NT2/D1 (cell line): ENCODE results near the gene OTOGL.
"Not testable (repeated sequence)": the region's sequence is repeated elsewhere in the genome, so short reads cannot be mapped to it uniquely, and the experiment has no call there.

Experiments
- DNase-seq: peaks from one replicate; pipeline ENCODE4 v3.0.0-alpha.2; 2011; ENCODE audit warnings: low read depth, low spot score
- H3K27me3 ChIP-seq: 2 replicates; pipeline ENCODE4 v1.6.0; 2011; ENCODE audit warnings: mild to moderate bottlenecking; ENCODE audit not compliant: insufficient read length, insufficient read depth
- H3K36me3 ChIP-seq: 2 replicates; pipeline ENCODE4 v1.6.1; 2011; ENCODE audit warnings: mild to moderate bottlenecking, low read length, mixed read lengths; ENCODE audit not compliant: insufficient read depth, insufficient read length
- H3K4me1 ChIP-seq: 2 replicates; pipeline ENCODE4 v1.5.1; 2011; ENCODE audit not compliant: insufficient read depth, insufficient read length
- H3K4me3 ChIP-seq: 2 replicates; pipeline ENCODE4 v1.5.1; 2011; ENCODE audit warnings: low read depth; ENCODE audit not compliant: insufficient read length
- H3K9ac ChIP-seq: 2 replicates; pipeline ENCODE4 v1.6.0; 2011; ENCODE audit warnings: low read depth; ENCODE audit not compliant: insufficient read length
- H3K9me3 ChIP-seq: 2 replicates; pipeline ENCODE4 v1.5.1; 2011; ENCODE audit warnings: mild to moderate bottlenecking, low read length; ENCODE audit not compliant: insufficient read depth
- SUZ12 ChIP-seq: IDR thresholded peaks from 2 replicates; pipeline ENCODE4 v1.6.1; 2011; ENCODE audit not compliant: insufficient read length, insufficient read depth; ENCODE audit errors: extremely low read depth
- YY1 ChIP-seq: IDR thresholded peaks from 2 replicates; pipeline ENCODE4 v1.6.1; 2011; ENCODE audit not compliant: insufficient read length, insufficient read depth
- ZNF274 ChIP-seq: IDR thresholded peaks from 2 replicates; pipeline ENCODE4 v1.6.1; 2011; ENCODE audit warnings: mild to moderate bottlenecking, low read depth, low read length

The OTOGL gene

GRCh38 chr12:80230068-80230467 lies 130.7 kb downstream of the OTOGL start:
- Histone ChIP-seq H3K4me1 (no peaks in the 10 kb centered on the region), H3K9me3 (no peaks in the 10 kb centered on the region), H3K27me3 (no peaks in the 10 kb centered on the region), H3K36me3 (no peaks in the 10 kb centered on the region), H3K4me3 (no peak overlapping the region), H3K9ac (no peak overlapping the region)
- DNase-seq: peak; percentile 33
- TF ChIP-seq YY1: no peak
- no peak for TF ChIP-seq ZNF274
- no peak for TF ChIP-seq SUZ12

- no peak overlapping the region for H3K9ac ChIP-seq
- no peaks in the 10 kb centered on the region for H3K4me1 ChIP-seq
- no peak for DNase-seq
- TF ChIP-seq ZNF274 (no peak), SUZ12 (no peak), YY1 (no peak)
- no peaks in the 10 kb centered on the region for H3K36me3 ChIP-seq
- H3K27me3 ChIP-seq: no peaks in the 10 kb centered on the region
- H3K9me3 ChIP-seq: no peaks in the 10 kb centered on the region
- H3K4me3 ChIP-seq: no peak overlapping the region
These were observed 133.5 kb downstream of the OTOGL start for GRCh38 chr12:80232837-80233236.

GRCh38 chr12:80233926-80234325 lies 134.6 kb downstream of the OTOGL start:
- Histone ChIP-seq H3K27me3 (no peaks in the 10 kb centered on the region), H3K4me3 (no peak overlapping the region), H3K9ac (no peak overlapping the region), H3K9me3 (no peaks in the 10 kb centered on the region), H3K4me1 (no peaks in the 10 kb centered on the region), H3K36me3 (no peaks in the 10 kb centered on the region)
- no peak for TF ChIP-seq SUZ12
- no peak for TF ChIP-seq ZNF274
- TF ChIP-seq YY1: no peak
- no peak for DNase-seq

DNA sequence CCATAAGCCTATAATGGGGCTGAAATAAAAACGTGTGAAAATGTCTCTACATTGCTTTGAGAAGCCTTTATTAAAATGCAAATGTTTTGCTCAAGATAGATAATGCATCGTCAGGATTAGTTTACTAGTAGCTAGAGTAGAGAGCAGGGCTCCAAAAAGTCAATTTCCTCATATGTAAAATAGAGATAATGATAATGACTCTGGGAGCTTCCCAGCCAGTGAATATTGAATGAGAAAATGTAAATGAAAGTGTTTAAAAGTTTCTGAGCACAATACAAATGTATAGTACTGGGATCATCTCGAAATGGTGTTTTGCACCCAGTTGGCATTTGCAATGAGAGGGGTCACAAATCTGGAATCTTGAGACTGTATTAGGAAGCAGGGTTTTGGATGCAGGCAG lies 135.3 kb downstream of the OTOGL start:
- H3K36me3 ChIP-seq: no peaks in the 10 kb centered on the region
- no peak overlapping the region for H3K9ac ChIP-seq
- DNase-seq: no peak
- no peaks in the 10 kb centered on the region for H3K4me1 ChIP-seq
- no peaks in the 10 kb centered on the region for H3K27me3 ChIP-seq
- no peak for TF ChIP-seq SUZ12
- no peak for TF ChIP-seq ZNF274
- TF ChIP-seq YY1: no peak
- H3K9me3 ChIP-seq: no peaks in the 10 kb centered on the region
- no peak overlapping the region for H3K4me3 ChIP-seq

- DNase-seq: no peak
- H3K9me3 ChIP-seq: no peaks in the 10 kb centered on the region
- no peak overlapping the region for H3K9ac ChIP-seq
- no peak overlapping the region for H3K4me3 ChIP-seq
- TF ChIP-seq ZNF274 (no peak), YY1 (no peak), SUZ12 (no peak)
- no peaks in the 10 kb centered on the region for H3K27me3 ChIP-seq
- no peaks in the 10 kb centered on the region for H3K4me1 ChIP-seq
- H3K36me3 ChIP-seq: no peaks in the 10 kb centered on the region
These were observed 136.6 kb downstream of the OTOGL start for GRCh38 chr12:80235944-80236343.

DNA sequence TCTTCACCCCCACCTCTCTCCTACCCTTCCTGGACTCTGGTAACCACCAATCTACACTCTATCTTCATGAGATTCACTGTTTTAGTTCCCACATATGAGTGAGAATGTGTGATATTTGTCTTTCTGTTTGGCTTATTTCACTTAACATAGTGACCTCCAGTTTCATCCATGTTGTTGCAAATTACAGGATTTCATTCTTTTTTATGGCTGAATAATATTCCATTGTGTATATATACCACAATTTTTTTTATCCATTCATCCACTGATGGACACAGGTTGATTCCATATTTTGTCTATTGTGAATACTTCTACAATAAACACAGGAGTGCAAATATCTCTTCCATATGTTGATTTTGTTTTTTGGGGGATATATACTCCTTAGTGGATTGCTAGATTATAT lies 140.5 kb downstream of the OTOGL start:
- Histone ChIP-seq H3K4me1 (no peaks in the 10 kb centered on the region), H3K9me3 (no peaks in the 10 kb centered on the region), H3K9ac (no peak overlapping the region), H3K36me3 (no peaks in the 10 kb centered on the region), H3K27me3 (no peaks in the 10 kb centered on the region), H3K4me3 (no peak overlapping the region)
- no peak for DNase-seq
- TF ChIP-seq SUZ12 (no peak), ZNF274 (no peak)

- TF ChIP-seq SUZ12 (no peak), ZNF274 (no peak), YY1 (no peak)
These were observed 142.4 kb downstream of the OTOGL start for GRCh38 chr12:80241576-80242273.

GRCh38 chr12:80242321-80242720 lies 143.0 kb downstream of the OTOGL start:
- Histone ChIP-seq H3K9me3 (no peaks in the 10 kb centered on the region), H3K4me1 (no peaks in the 10 kb centered on the region), H3K9ac (no peak overlapping the region), H3K4me3 (no peak overlapping the region), H3K27me3 (no peaks in the 10 kb centered on the region), H3K36me3 (no peaks in the 10 kb centered on the region)
- DNase-seq: no peak
- no peak for TF ChIP-seq ZNF274
- no peak for TF ChIP-seq SUZ12
- TF ChIP-seq YY1: no peak

More at GRCh38 chr12:80241576-80242273, 142.4 kb downstream of the OTOGL start:
- no peaks in the 10 kb centered on the region for H3K9me3 ChIP-seq
- H3K4me3 ChIP-seq: no peak overlapping the region
- no peak for DNase-seq
- H3K4me1 ChIP-seq: no peaks in the 10 kb centered on the region
- no peaks in the 10 kb centered on the region for H3K36me3 ChIP-seq
- no peaks in the 10 kb centered on the region for H3K27me3 ChIP-seq
- H3K9ac ChIP-seq: no peak overlapping the region

DNA sequence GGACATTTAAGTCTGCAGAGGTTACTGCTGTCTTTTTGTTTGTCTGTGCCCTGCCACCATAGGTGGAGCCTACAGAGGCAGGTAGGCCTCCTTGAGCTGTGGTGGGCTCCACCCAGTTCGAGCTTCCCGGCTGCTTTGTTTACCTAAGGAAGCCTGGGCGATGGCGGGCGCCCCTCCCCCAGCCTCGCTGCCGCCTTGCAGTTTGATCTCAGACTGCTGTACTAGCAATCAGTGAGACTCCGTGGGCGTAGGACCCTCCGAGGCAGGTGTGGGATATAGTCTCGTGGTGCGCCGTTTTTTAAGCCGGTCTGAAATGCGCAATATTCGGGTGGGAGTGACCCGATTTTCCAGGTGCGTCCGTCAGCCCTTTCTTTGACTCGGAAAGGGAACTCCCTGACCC lies 150.2 kb downstream of the OTOGL start:
- Histone ChIP-seq H3K4me3 (peak overlapping the region; percentile 41), H3K9ac (peak overlapping the region; percentile 36)
- not testable (repeated sequence) for H3K4me1 ChIP-seq, H3K27me3 ChIP-seq, H3K36me3 ChIP-seq, H3K9me3 ChIP-seq, DNase-seq
